Effector memory CD4-positive, alpha-beta T cell (primary cell): ENCODE data around the gene CCDC121.

Source experiments
- DNase-seq, 3 donors: peaks; one replicate each; pipeline ENCODE4 v3.0.0-alpha.2; 2020
- H3K27ac ChIP-seq: 2 replicates; pipeline ENCODE4 v1.7.0; 2013; ENCODE audit warnings: mild to moderate bottlenecking, low read length, moderate library complexity; ENCODE audit not compliant: insufficient read depth, poor library complexity, severe bottlenecking
- H3K27me3 ChIP-seq: replicated peaks from 2 replicates; pipeline ENCODE4 v1.7.0; 2013; ENCODE audit warnings: mild to moderate bottlenecking, low read length; ENCODE audit not compliant: insufficient read depth, control insufficient read depth, poor library complexity, severe bottlenecking
- H3K36me3 ChIP-seq: 2 replicates; pipeline ENCODE4 v1.7.0; 2013; ENCODE audit warnings: mild to moderate bottlenecking, low read length, moderate library complexity; ENCODE audit not compliant: control insufficient read depth, insufficient read depth
- H3K4me1 ChIP-seq: 2 replicates; pipeline ENCODE4 v1.7.0; 2013; ENCODE audit warnings: low read length, mild to moderate bottlenecking; ENCODE audit not compliant: control insufficient read depth, insufficient read depth, poor library complexity, severe bottlenecking
- H3K4me3 ChIP-seq: 2 replicates; pipeline ENCODE4 v1.7.0; 2013; ENCODE audit warnings: low read length, low read depth, mild to moderate bottlenecking; ENCODE audit not compliant: insufficient read depth, poor library complexity, severe bottlenecking
- H3K9me3 ChIP-seq: 2 replicates; pipeline ENCODE4 v1.7.0; 2013; ENCODE audit warnings: mild to moderate bottlenecking, low read length, moderate library complexity; ENCODE audit not compliant: control insufficient read depth

CCDC121 gene

DNA sequence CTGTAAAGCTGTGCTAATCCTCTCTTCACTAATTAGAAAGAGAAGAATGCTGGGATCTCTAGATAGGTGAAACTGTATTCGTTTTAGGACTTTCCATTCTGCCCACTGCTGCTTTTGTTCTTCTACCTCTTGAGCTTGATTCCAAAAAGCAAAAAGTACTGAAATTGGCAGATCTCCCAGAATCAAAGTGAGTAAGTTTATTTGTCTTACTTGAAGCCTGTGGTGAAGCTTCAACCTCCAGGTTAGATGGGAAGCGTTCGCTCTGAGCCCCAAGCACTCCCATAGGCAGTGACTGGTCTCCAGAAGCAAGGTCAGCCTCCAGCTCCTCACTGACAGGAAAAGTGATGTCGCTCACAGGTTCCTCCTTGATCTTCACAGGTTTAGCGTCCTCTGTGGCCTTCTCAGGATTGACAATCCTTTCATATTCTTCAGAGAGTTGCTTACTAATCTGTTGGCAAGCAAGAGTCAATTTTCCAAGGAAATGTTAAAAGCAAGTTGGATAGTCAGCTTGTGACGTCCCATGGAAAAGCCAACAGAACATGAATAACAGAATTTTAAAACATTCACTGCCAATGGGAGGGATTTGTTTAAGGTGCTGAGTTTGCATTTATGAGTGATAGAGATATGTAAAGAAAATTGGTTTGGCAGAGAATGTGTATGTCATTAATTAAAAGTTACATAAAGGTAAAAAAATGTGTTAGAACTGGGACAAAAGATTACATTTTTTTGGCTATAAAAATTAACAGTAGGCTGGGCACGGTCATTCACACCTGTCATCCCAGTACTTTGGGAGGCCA is 26.5 kb upstream of the CCDC121 start:
- Histone ChIP-seq H3K9me3 (no peaks in the 10 kb centered on the region), H3K27me3 (no peaks in the 10 kb centered on the region), H3K4me1 (no peaks in the 10 kb centered on the region), H3K36me3 (peaks cover 71% of the 10 kb centered on the region), H3K4me3 (no peak overlapping the region), H3K27ac (no peak overlapping the region)
- no peak for DNase-seq

DNA sequence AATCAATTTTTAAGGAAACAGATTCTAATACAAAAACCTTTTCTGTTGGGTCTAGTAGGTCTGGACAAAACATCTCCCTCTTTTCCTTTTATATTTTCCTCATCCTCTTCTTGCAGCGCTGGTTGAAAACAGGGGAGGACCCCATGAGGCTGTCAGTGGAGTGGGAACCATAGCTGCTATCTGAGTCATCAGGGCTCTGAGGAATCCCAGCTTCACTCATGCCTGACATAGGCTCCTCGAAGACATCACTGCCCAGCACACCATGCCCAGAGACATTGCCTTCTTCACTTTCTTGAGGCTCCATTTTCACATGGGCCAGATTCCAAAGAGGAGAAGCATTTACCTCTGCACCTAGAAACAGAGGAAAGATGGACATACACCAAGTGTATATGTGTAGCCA is 24.6 kb upstream of the CCDC121 start:
- Histone ChIP-seq H3K4me3 (no peak overlapping the region), H3K27ac (no peak overlapping the region), H3K27me3 (no peaks in the 10 kb centered on the region), H3K36me3 (peaks cover 78% of the 10 kb centered on the region), H3K9me3 (no peaks in the 10 kb centered on the region), H3K4me1 (no peaks in the 10 kb centered on the region)
- no peak for DNase-seq

DNA sequence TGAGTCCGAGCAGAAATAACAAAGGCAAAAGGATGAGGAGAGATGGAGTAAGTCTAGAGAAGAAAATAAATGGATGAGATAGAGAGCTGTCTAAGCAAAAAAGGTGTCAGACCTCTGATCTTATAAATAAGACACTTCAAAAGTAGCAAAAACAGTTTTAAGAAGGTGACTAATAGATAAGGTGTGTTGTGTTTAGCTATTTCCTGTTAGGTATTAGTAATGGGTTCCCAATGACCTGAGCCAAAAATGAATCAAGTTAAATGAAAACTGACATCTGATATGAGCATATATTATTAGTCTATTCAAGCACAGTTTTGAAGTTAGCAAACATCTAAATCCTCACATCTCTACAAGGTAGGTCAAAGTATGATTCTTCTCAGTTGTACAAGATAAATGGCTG is 24.0 kb upstream of the CCDC121 start:
- no peaks in the 10 kb centered on the region for H3K27me3 ChIP-seq
- H3K27ac ChIP-seq: no peak overlapping the region
- H3K9me3 ChIP-seq: no peaks in the 10 kb centered on the region
- peaks cover 78% of the 10 kb centered on the region for H3K36me3 ChIP-seq
- DNase-seq: no peak
- H3K4me3 ChIP-seq: no peak overlapping the region
- no peaks in the 10 kb centered on the region for H3K4me1 ChIP-seq

DNA sequence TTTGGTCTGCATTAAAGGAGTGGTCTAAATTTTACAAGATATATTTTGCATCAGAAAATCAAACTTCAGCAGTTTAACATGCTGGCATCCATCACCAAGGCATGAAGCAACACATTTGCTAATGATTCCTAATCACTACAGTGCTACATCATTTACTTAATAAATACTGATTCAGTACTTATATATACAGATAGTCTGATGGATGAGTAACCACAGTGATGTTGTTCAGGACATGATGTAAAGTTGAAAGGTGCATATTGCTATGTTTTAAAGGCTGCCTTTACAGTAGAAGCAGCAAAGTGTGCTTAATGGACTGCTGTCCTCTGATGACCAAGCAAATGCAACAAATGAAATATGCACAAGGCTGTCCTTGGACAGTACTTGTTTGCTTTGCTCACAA is 23.5 kb upstream of the CCDC121 start:
- no peaks in the 10 kb centered on the region for H3K9me3 ChIP-seq
- no peaks in the 10 kb centered on the region for H3K4me1 ChIP-seq
- DNase-seq: no peak
- H3K27ac ChIP-seq: no peak overlapping the region
- no peak overlapping the region for H3K4me3 ChIP-seq
- H3K36me3 ChIP-seq: peaks cover 78% of the 10 kb centered on the region
- no peaks in the 10 kb centered on the region for H3K27me3 ChIP-seq

DNA sequence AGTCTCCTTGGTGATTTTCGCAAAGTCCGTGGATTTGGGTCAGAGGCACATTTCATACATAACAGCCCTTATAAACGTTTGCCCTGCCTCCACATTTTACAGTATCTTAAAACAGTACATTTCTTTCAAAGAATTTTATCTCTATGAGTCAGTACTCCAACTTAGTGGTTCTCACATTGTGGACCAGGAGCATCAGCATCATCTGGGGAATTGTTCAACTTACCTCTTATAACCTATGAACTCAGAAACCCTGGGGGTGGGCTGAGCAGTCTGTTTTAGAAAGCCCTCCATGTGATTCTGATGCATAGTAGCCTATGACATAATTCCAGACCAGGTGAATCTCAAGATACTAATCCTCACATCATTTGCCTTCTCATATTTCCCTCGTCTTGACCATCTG is 22.2 kb upstream of the CCDC121 start:
- Histone ChIP-seq H3K4me1 (no peaks in the 10 kb centered on the region), H3K4me3 (no peak overlapping the region), H3K27me3 (no peaks in the 10 kb centered on the region), H3K36me3 (peaks cover 68% of the 10 kb centered on the region), H3K9me3 (no peaks in the 10 kb centered on the region), H3K27ac (no peak overlapping the region)
- no peak for DNase-seq

DNA sequence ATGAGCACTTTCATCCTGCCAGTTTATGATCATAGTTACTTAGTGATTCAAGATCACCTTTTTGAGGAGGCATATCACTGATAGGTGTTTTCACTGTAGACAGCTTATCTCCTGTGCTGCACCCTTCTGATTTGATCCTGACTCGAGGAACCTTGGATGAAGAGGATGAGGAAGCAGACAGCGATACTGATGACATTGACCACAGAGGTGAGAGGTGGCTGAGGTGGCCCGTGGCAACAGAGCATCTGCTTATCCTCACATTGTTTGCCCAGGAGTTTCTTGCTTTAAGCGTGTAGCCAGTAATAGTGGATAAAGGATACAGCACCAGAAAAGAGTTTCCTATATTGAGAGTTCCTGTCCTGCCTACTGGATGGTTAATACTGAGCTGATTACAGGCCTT is 18.9 kb upstream of the CCDC121 start:
- Histone ChIP-seq H3K36me3 (peaks cover 56% of the 10 kb centered on the region), H3K4me1 (no peaks in the 10 kb centered on the region), H3K27me3 (no peaks in the 10 kb centered on the region), H3K4me3 (no peak overlapping the region), H3K9me3 (no peaks in the 10 kb centered on the region), H3K27ac (no peak overlapping the region)
- DNase-seq: no peak

DNA sequence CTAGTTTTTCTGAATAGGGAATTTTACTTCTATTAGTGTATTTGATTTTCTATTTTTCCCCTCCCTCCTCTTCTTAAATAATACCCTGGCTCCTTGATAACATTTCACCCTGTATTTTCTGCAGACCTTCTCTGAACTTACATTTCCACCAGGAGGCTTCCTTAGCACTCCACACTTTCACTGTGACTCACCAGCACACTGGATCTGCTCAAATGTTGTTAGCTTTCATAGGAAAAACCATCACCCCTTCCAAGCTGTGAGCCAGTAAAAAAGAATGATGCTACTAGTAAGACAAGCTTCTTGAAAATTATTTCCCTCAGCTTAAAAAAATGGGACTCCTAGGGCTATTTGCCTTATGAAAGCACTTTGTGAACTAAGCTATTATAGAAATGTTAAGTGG is 18.5 kb upstream of the CCDC121 start:
- H3K36me3 ChIP-seq: peaks cover 52% of the 10 kb centered on the region
- DNase-seq: no peak
- no peak overlapping the region for H3K27ac ChIP-seq
- no peak overlapping the region for H3K4me3 ChIP-seq
- no peaks in the 10 kb centered on the region for H3K9me3 ChIP-seq
- no peaks in the 10 kb centered on the region for H3K27me3 ChIP-seq
- H3K4me1 ChIP-seq: no peaks in the 10 kb centered on the region

DNA sequence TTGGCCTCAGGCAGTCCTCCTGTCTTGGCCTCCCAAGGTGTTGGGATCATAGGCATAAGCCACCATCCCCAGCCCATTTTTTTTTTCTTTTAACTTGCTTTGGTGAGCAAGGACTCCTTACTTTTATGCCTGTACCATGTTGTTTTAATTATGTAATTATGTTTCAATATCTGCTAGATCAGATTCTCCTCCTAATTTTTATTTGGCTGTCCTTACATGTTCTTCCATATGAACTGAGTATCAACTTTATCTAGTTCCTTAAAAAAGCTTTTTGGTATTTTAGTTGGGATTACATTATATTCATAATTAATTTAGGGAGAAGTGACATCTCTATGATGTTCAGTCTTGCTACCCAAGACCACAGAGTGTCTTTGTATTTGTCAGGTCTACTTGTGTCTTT is 16.4 kb upstream of the CCDC121 start:
- Histone ChIP-seq H3K4me3 (no peak overlapping the region), H3K27ac (no peak overlapping the region), H3K9me3 (no peaks in the 10 kb centered on the region), H3K4me1 (no peaks in the 10 kb centered on the region), H3K36me3 (peaks cover 64% of the 10 kb centered on the region), H3K27me3 (no peaks in the 10 kb centered on the region)
- DNase-seq: no peak

DNA sequence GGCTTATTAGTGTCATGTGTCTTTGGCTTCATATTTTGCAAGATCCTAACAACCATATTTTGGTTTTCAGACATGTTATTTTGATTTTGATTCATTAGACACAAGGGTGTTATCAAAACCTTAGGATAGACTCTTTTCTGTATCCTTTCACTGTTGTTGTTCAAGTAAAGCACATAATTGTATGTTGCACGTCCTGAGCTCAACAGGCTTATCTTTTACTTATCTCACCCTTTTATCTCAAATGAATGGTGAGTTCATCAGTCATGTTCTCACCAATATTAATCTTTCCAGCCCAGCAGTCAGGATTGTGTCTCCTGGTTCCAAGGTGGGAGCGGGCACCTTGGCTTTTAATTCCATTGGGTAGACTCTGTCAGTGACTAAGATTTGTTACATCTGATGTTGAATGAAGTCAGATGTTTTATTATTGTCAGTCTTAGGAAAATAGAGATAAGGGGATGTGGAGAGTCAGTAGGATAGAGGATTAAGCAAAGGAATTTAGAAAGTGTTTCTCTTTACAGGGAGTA is 12.0 kb upstream of the CCDC121 start:
- Histone ChIP-seq H3K27ac (no peak overlapping the region), H3K36me3 (peaks cover 64% of the 10 kb centered on the region), H3K27me3 (no peaks in the 10 kb centered on the region), H3K9me3 (no peaks in the 10 kb centered on the region), H3K4me1 (no peaks in the 10 kb centered on the region), H3K4me3 (no peak overlapping the region)
- DNase-seq: no peak

DNA sequence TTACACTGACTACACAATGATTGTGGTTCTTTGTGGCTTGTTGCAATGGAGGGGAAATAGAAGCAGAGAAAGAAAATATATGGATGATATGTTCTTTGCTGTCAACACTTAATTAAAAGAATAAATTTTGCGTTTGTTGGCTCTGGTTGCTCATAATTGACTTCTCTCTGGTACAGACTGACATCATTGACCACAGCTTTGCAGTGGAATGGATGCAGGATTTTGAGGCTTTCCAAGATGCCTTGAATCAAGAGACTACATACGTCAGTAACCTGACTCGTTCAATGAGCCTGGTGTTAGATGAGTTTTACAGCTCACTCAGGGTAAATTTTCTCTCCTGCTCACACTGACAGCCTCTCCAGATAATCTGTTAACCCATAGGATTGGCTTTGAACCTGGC is 9.9 kb upstream of the CCDC121 start:
- Histone ChIP-seq H3K9me3 (no peaks in the 10 kb centered on the region), H3K36me3 (peaks cover 65% of the 10 kb centered on the region), H3K27ac (no peak overlapping the region), H3K4me1 (no peaks in the 10 kb centered on the region), H3K27me3 (no peaks in the 10 kb centered on the region), H3K4me3 (no peak overlapping the region)
- DNase-seq: no peak
